KBM-7 (cell line): Measurements from ENCODE around the gene SYT15B.
"Not testable (repeated sequence)": the region's sequence is repeated elsewhere in the genome, so short reads cannot be mapped to it uniquely, and the experiment has no call there.

Source experiments
- DNase-seq: peaks from one replicate; pipeline ENCODE4 v3.0.0-alpha.2; 2015
- in situ Hi-C: fragments of 300-500 bp; cut with MboI; formaldehyde crosslinking; loops from 2 replicates; pipeline ENCODE4 v1.14.3; 2020; ENCODE audit warnings: low sequenced_read_pairs, low pct_unique_long_range_greater_than_20kb, mixed read lengths

The SYT15B gene

DNA sequence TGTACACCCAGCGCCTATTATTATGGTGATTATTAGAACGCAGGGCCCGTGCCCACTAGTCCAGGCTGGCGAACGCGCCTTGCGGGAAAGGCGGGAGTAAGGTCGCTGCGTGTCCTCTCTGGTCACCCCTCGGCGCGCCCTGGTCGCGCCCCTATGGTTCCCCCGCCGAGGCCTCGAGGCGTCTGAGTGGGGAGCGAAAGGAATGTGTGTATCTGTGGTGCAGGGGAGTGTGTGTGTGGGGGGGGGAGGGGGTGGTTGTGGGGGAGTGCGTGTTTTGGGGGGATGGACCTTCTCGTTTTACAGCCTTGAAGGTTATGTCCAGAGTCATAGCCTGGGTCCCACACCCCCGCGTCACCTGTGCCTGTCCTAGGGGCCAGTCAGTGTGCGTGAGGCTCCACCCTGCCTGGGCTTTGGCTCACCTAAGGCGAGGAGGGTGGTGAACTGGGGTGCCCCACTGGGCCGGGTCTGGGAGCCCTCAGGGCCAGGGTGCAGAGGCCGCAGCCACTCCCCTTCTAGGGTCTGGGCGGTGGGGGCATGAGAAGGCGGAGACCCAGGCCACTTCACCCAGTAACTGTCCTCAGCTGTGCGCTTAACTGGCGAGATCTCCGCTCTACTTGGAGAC is at the start of gene SYT15B:
Gene SYT15B (minus strand): TSS at position 39 of the 622 bp plus-strand sequence. CDS start 952 bp downstream, outside the sequence.
- in situ Hi-C loops, DNase-seq: not testable (repeated sequence)

DNA sequence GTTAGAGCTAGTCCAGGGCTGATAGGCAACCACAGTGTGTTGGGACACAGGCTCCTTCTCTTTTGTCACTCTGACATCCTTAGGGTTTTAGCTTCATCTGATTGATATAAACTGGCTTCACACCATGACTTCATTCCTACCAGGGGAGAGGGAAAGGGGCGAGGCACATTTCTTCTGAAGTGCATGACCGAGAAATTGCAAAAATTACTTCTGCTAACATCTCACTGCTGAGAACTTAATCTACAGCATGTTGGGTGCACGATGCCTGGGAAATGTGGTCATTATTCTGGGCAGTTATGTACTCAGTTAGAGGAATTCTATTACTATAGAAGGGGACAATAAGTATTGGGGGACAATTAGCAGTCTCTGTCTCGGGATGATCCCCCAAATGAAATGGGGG is 16.2 kb upstream of the SYT15B start:
- in situ Hi-C loops, DNase-seq: not testable (repeated sequence)

DNA sequence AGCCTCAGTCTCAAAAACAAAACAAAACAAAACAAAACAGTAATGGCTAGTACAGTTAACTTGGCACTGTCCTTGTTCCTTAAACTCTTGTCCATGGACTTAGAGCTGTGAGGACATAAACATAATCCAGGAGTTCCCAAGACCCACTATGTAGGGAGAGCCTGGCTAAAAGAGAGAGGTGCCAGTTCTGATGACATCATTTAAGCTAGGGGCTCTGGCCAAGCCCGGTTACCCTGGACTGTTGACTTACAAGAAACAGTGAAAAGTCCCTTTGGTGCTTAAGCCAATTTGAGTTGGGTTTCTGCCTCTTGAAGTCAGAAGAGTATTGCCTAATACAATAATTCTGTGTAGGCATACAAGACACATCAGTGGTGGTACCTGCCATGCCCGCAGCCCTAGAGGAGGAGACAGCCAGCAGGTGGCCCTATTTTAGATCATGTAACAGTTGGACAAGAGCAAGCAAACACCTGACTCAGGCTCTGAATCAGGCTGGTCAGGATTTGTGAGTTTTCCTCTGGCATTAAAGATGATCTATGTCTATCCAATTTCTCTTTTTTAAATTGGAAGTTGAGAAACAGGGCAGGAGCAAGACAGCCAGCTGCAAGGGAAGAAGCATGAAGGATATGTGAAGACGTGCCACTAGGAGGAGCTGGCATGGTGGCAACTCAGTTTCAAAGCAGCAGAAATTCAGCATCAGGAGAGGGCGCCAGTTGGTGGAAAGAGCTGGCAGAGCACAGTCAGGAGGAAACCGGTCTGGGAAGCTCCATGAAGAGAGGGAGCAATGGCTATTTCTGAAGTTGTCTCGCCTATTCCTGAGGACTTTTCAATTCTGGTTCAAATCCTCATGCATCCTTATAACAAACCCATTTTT is 12.2 kb upstream of the SYT15B start:
- peak; percentile 57 for DNase-seq
- in situ Hi-C loops: not testable (repeated sequence)

DNA sequence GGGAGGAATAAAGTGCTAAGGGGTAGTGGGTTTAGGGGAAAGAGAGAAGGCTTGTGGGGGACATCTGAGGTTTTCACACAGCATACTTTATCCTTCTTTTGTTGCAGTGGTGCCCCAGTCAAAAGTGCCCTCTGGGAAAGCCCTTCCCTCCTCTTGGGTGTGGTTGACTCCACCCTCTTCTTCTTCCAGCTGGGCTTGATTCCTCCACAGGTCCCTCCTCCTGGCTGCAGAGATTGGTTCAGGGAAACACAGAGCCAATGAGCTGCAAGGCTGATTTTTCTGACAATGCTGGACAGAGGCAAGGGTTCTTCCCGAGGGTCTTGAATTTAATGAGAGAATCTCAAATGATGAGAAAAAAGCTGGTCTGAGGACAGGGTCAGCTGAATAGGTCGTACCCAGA is 7.4 kb upstream of the SYT15B start:
- DNase-seq, in situ Hi-C loops: not testable (repeated sequence)

DNA sequence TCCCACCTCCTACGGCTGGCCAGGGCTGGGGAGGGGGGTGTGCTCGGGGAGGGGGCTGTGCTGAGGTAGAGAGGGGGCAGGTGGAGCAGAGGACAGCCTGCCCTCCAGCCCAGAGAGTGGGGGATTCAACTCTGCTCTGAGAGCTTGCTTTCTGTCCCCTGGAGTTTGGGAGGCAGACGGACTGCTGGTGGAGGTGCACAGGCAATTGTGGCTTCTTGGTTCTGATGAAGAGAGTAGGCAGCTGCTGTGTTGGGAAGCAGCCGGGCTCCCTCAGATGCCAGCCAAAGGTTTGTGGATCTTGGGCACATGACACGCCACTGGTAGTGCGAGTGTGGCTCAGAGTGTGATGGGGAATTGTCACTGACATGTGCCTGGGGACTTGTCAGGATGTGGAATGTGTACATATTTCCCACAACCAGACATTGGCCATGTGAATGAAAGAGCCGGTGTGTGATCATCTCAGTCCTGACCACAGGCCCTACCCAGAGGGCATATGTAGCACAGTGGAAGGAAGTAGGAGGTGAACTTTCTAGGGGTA is 5.3 kb upstream of the SYT15B start:
- in situ Hi-C loops, DNase-seq: not testable (repeated sequence)

DNA sequence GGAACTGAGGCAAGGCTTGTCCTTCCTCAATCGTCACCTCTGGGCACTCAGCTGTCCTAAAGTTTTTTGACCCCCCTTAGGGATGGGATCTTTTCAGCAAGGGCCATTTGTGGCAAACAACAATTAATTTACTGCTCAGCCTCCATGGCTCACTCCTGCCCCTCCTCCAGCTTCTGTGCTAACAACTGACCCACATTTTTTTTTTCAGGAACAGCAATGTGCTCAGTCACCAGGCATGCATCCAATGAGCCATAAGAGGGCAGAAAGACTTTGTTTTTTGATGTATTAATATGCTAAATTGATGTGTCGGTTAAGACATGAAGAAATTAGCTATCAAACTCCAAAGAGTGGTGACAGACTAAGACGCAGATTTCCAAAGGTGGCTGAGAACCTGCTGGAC is 4.7 kb upstream of the SYT15B start:
- DNase-seq, in situ Hi-C loops: not testable (repeated sequence)

- DNase-seq, in situ Hi-C loops: not testable (repeated sequence)
Observed at GRCh38 chr10:47767236-47767635, 3.8 kb upstream of the SYT15B start.

DNA sequence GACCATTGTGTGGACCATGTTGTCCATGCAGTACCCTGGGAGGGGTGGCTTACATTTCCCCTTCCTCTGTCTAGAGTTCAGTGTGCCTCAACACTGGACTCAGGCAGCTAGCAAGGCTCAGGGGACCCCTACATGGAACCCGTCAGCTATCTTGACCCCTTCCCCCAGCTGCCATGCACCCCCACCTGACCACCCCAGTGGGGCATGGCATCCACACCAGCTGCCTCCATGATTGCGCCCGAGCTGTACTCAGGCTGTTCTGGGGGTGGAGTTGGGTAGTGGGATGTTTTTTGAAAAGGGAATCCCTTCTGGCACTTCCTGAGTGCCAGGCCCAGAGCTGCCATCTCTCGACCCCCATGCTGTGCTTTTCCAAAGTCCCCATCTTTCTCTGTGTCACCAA is 1.8 kb upstream of the SYT15B start:
- in situ Hi-C loops, DNase-seq: not testable (repeated sequence)

- DNase-seq, in situ Hi-C loops: not testable (repeated sequence)
Observed at GRCh38 chr10:47762674-47763553, 478 bp downstream of the SYT15B start.

DNA sequence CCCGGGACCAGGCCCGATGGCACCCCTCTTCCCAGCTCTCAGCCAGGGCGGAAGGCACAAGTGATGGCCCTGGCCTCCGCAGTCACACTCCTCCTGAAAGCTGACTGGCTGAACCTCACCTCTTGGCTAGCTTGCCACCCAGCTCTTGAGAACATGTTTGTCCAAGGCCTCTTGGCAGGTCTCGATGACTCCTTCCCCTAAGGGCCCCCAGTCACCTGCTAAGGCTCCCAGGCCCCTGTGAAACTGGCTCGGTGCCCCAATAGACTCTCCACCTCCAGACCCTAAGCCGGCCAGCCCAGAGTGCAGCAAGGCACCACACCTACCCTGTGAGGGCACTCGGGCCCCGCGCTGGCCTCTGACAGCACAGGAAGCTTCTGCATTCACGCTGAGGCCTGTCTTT is 4.5 kb downstream of the SYT15B start:
- in situ Hi-C loops, DNase-seq: not testable (repeated sequence)

DNA sequence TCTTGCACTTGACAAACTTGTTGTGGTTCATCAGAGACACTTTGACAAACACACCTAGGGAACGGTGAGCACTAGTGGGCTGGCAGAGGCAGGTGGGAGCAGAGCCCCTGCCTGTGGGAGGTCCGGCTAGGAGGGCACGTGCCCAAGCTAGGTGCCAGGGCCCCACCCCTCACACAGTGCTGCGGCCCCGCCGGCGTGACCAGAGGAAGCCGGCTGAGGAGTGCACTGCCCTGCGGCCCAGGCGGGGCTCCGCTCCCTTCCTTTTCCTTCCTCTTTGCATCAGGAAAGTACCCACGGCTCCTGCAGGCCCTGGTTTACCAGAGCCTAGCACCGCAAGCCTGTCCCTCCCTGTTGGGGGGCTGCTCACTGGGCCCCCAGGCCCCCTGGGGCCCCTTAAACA is 7.2 kb downstream of the SYT15B start:
- DNase-seq, in situ Hi-C loops: not testable (repeated sequence)

DNA sequence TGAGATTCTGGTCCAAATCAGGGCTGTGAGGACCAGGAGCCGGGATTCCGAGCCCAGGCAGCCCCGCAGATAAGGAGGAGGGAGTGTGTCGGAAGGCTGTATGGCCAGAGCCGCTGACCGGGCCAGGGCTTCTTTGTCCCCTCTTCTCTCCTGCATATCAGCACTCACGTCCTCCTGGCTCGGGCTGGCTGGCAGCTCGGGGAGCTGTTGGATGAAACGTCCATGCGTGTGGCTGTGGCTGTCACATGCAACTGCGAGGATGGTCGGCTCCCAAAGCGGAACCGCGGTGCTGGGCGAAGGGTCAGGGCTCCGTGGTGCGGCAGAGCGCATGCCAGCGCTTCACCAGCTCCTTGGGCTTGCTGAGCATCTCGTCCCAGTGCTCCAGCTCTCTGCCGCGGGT is 9.5 kb downstream of the SYT15B start:
- DNase-seq, in situ Hi-C loops: not testable (repeated sequence)

GRCh38 chr10:47753176-47753575 is 10.2 kb downstream of the SYT15B start:
- in situ Hi-C loops, DNase-seq: not testable (repeated sequence)

GRCh38 chr10:47751821-47752220 is 11.6 kb downstream of the SYT15B start:
- in situ Hi-C loops, DNase-seq: not testable (repeated sequence)

- in situ Hi-C loops, DNase-seq: not testable (repeated sequence)
Observed at GRCh38 chr10:47750360-47750759, 13.0 kb downstream of the SYT15B start.

DNA sequence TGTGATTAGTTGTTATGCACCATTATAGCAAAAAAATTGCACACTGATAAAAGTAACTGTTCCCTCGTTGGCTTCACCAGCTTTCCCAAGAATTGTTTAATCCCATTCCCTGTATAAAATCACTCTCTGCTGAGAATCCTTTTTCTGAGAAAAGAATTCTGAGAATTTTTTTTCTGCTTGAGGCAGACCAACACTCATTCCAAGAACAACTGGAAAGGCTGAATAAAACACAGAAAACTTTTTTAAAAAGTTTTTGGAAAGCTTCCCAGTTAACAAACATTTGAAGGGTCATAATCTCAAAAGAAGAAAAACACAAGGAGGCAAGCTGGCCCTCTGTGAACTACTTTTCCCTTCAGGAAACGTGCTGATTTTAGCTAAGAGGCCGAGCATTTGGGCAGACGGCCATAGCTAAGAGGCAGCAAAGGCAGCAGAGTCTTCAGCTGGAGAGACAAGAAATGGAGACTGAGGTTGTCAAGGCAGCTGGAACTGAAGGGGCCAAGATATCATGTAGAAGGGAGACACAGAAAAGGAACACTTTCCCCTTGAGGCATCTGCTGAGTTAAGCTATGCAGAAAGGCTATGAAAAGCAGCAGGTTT is 16.5 kb downstream of the SYT15B start:
- in situ Hi-C loops: not testable (repeated sequence)

DNA sequence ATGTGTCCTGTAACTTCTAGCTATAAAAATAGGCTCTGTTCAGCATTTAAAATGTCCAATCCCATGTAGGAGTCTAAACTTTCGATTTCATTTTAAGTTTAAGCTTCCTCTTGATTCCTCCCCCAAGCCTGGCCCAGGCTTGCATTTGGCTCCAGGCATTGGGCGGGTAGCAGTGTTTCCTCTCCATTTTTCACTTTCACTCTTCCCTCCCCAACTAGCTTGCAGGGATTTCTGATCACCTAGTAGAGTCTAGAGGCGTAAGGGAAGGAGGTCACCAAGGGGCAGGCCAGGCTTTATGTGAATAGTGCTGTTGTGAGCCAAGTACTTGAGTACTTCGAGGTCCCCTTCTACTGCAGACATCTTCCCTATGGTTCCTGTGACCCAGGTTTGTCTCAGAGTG is 18.5 kb downstream of the SYT15B start:
- DNase-seq, in situ Hi-C loops: not testable (repeated sequence)

More for the DNA sequence above, 16.5 kb downstream of the SYT15B start:
- DNase-seq: not testable (repeated sequence)
